ENCODE results near the gene CPEB3.

DNA sequence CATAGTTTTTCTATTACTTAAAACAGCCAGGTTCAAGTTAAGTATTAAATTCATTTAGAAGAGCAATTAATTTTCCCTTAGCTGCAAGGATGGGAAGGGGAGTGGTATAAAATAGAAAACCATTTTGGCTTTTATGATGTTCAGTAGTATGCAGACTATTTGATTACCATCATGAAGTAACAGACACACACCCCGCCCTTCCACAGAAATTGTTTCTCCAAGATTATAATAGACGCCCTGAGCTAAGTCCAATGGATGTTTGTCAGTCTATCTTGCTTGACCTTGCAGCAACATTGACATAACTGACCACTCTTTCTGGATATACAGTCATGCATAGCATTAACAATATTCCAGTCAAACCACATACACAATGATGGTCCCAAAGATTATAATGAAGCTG is 42.3 kb downstream of the CPEB3 start:
- TF ChIP-seq CTCF (IDR thresholded peaks at IDR 0.05): no peak
- TF ChIP-seq POLR2A (IDR thresholded peaks at IDR 0.05): no peak

Data from adrenal gland (tissue), 5 donors.